ENCODE data around the gene SPATA31A7.
"Not testable (repeated sequence)": the region's sequence is repeated elsewhere in the genome, so short reads cannot be mapped to it uniquely, and the experiment has no call there.

Gene SPATA31A7

GRCh38 chr9:61189736-61190135, at the start of gene SPATA31A7:
TSS of gene SPATA31A7 (plus strand) at chr9:61190036. CDS start at chr9:61190065, 29 bp downstream.
- not testable (repeated sequence) for DNase-seq (ENCODE audit: extremely low read depth, low read depth)

GRCh38 chr9:61226438-61226837, 36.6 kb downstream of the SPATA31A7 start:
- DNase-seq (ENCODE audit: extremely low read depth, low read depth) = not testable (repeated sequence)

All from AG09319 (cell line).